OCI-LY7 (cell line): Measurements from ENCODE around the gene LLGL1. TPM values are rescaled to one million over a fixed set of nuclear protein-coding genes. Genes with fewer than 3 reads are reported as not detected.

Experiments
- BruUV-seq: library from RNA; stranded (reverse); fragments of 400-500 nt; replicated peaks from 2 replicates; lab custom pipeline; 2021; lab: Mats Ljungman, UMichigan
- CTCF ChIA-PET: fragments of 300-600 bp; sonication (Branson Sonifier 250); formaldehyde crosslinking; loops from one replicate; lab custom pipeline; 2022; ENCODE audit warnings: antibody characterized with exemption; ENCODE audit not compliant: unreplicated experiment; lab: Charles Lee
- POLR2A ChIA-PET: fragments of 300-600 bp; sonication (Branson Sonifier 250); formaldehyde crosslinking; loops from one replicate; lab custom pipeline; 2022; ENCODE audit warnings: antibody characterized with exemption; lab: Charles Lee
- DNase-seq: peaks from one replicate; pipeline ENCODE4 v3.0.0-alpha.2; 2015; ENCODE audit warnings: low spot score
- H2AFZ ChIP-seq: fragments of 200-600 bp; sonication (generic), shearing (Covaris generic); 2 replicates; pipeline ENCODE4 v1.6.1; 2014; ENCODE audit warnings: mild to moderate bottlenecking, antibody characterized with exemption, low read length, moderate library complexity
- H3K27ac ChIP-seq: fragments of 200-600 bp; sonication (generic); 2 replicates; pipeline ENCODE4 v1.5.1; 2014; ENCODE audit warnings: mixed run types, low read depth, mild to moderate bottlenecking, moderate library complexity, low read length, inconsistent platforms; ENCODE audit not compliant: poor library complexity, severe bottlenecking
- H3K36me3 ChIP-seq: fragments of 200-600 bp; sonication (generic); 2 replicates; pipeline ENCODE4 v1.6.1; 2014; ENCODE audit warnings: mild to moderate bottlenecking, antibody characterized with exemption, low read length, moderate library complexity, mixed read lengths; ENCODE audit not compliant: insufficient read depth
- H3K4me1 ChIP-seq: fragments of 200-600 bp; sonication (generic); 2 replicates; pipeline ENCODE4 v1.5.1; 2014; ENCODE audit warnings: mild to moderate bottlenecking, low read length; ENCODE audit not compliant: insufficient read depth, poor library complexity, severe bottlenecking
- H3K4me2 ChIP-seq: fragments of 200-600 bp; sonication (generic); 2 replicates; pipeline ENCODE4 v1.6.1; 2014; ENCODE audit warnings: mild to moderate bottlenecking, low read length
- H3K4me3 ChIP-seq: fragments of 200-600 bp; sonication (generic); 2 replicates; pipeline ENCODE4 v1.5.1; 2014; ENCODE audit warnings: mild to moderate bottlenecking, low read depth, low read length; ENCODE audit not compliant: poor library complexity, severe bottlenecking
- H3K79me2 ChIP-seq: fragments of 200-600 bp; sonication (generic); 2 replicates; pipeline ENCODE4 v1.6.1; 2016; ENCODE audit warnings: low read depth, mild to moderate bottlenecking, low read length, moderate library complexity, mixed read lengths; ENCODE audit not compliant: insufficient read depth
- H3K9me2 ChIP-seq: fragments of 200-600 bp; sonication (generic); 2 replicates; pipeline ENCODE4 v1.6.1; 2016; ENCODE audit warnings: mild to moderate bottlenecking, low read length, mixed read lengths; ENCODE audit not compliant: insufficient read depth
- H3K9me3 ChIP-seq: fragments of 200-600 bp; sonication (generic); 2 replicates; pipeline ENCODE4 v1.6.1; 2014; ENCODE audit warnings: mild to moderate bottlenecking, mixed run types, low read length, mixed read lengths
- H4K20me1 ChIP-seq: fragments of 200-600 bp; sonication (generic); 2 replicates; pipeline ENCODE4 v1.6.1; 2014; ENCODE audit warnings: mild to moderate bottlenecking, antibody characterized with exemption, low read length, moderate library complexity, mixed read lengths; ENCODE audit not compliant: insufficient read depth
- EZH2phosphoT487 ChIP-seq: fragments of 200-600 bp; sonication (generic); IDR thresholded peaks from 2 replicates; pipeline ENCODE4 v1.6.1; 2018; ENCODE audit warnings: low read depth, borderline replicate concordance, mild to moderate bottlenecking, mixed run types, antibody characterized with exemption, low read length, moderate library complexity, mixed read lengths
- intact Hi-C: fragments of 100-400 bp; cut with micrococcal nuclease; formaldehyde crosslinking; loops from one replicate; pipeline ENCODE4 v1.10.0; 2022; ENCODE audit not compliant: unreplicated experiment
- total RNA-seq, 2 experiments: library from RNA; depleted of rRNA in 1 of 2; stranded (reverse); fragments of >200 nt in 1 of 2; shearing (Covaris generic) in 1 of 2; gene quantifications; 2 replicates each; pipeline ENCODE4 v1.2.3, GENCODE V29; 2014 to 2022
- TF ChIP-seq, protein P1 (sequence below): fragments of 200-600 bp; sonication (generic); conservative IDR thresholded peaks from 2 replicates; pipeline ENCODE4 v1.5.1; 2014; ENCODE audit warnings: mild to moderate bottlenecking, antibody characterized with exemption, low read length, moderate library complexity, mixed read lengths

LLGL1 gene
- total RNA-seq, 2 experiments from 2014 or later, result 14.1 to 19.9 TPM

DNA sequence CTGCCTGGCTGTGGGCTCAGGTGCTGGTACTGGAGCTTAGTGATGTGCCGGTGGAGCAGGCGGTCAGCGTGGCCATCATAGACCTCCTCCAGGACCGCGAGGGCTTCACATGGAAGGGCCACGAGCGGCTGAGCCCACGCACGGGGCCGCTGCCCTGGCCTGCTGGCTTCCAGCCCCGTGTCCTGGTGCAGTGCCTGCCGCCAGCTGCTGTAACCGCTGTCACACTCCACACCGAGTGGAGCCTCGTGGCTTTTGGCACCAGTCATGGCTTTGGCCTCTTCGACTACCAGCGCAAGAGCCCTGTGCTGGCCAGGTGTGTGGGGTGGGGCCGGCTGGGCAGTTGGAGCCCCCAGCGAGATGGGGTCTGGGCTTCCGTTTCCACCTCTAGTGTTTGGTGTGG, 12.0 kb downstream of the LLGL1 start:
- no TSS peak for BruUV-seq
- TF ChIP-seq, protein P1, sequence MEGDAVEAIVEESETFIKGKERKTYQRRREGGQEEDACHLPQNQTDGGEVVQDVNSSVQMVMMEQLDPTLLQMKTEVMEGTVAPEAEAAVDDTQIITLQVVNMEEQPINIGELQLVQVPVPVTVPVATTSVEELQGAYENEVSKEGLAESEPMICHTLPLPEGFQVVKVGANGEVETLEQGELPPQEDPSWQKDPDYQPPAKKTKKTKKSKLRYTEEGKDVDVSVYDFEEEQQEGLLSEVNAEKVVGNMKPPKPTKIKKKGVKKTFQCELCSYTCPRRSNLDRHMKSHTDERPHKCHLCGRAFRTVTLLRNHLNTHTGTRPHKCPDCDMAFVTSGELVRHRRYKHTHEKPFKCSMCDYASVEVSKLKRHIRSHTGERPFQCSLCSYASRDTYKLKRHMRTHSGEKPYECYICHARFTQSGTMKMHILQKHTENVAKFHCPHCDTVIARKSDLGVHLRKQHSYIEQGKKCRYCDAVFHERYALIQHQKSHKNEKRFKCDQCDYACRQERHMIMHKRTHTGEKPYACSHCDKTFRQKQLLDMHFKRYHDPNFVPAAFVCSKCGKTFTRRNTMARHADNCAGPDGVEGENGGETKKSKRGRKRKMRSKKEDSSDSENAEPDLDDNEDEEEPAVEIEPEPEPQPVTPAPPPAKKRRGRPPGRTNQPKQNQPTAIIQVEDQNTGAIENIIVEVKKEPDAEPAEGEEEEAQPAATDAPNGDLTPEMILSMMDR, result no peak
- TF ChIP-seq EZH2phosphoT487, result no peak
- no peaks in the 10 kb centered on the region for H3K9me3 ChIP-seq
- no peaks in the 10 kb centered on the region; the same call in 1 of the 2 replicates for H3K36me3 ChIP-seq
- intact Hi-C loops, result no loop called here
- H3K79me2 ChIP-seq, result no peaks in the 10 kb centered on the region
- no peak overlapping the region for H2AFZ ChIP-seq
- ChIA-PET CTCF (interaction anchor here (0.6 kb wide), 1 partner anchor 18 kb away, joined by 3 read pairs; no protein-coding TSS in a partner anchor), POLR2A (no interaction called here)
- H3K4me1 ChIP-seq, result no peaks in the 10 kb centered on the region
- no peak overlapping the region for H3K4me2 ChIP-seq
- H3K4me3 ChIP-seq, result no peak overlapping the region
- no peak for DNase-seq
- H4K20me1 ChIP-seq, result no peaks in the 10 kb centered on the region
- no peaks in the 10 kb centered on the region for H3K9me2 ChIP-seq
- no peak overlapping the region for H3K27ac ChIP-seq

DNA sequence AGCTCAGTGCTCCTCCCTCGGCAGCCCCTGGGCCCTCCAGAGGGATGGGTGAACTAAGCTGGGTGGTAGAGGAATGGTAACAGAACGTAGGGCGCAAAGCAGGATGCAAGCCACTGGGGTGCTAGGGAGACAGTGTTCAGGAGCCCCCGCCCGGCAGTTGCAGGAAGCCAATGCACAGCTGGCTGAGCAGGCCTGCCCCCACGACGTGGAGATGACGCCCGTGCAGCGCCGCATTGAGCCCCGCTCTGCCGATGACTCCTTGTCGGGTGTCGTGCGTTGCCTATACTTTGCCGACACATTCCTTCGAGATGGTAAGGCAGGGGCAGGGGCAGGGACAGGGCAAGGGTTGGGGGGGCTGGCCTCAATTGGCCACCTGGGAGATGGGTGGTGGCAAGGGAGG, 12.9 kb downstream of the LLGL1 start:
- ChIA-PET CTCF (no interaction called here), POLR2A (no interaction called here)
- Histone ChIP-seq H4K20me1 (no peaks in the 10 kb centered on the region), H3K9me3 (no peaks in the 10 kb centered on the region), H3K27ac (no peak overlapping the region), H3K4me1 (no peaks in the 10 kb centered on the region), H3K4me3 (no peak overlapping the region), H2AFZ (no peak overlapping the region), H3K79me2 (no peaks in the 10 kb centered on the region), H3K9me2 (no peaks in the 10 kb centered on the region), H3K4me2 (no peak overlapping the region), H3K36me3 (no peaks in the 10 kb centered on the region; the same call in 1 of the 2 replicates)
- intact Hi-C loops, result no loop called here
- no TSS peak for BruUV-seq
- DNase-seq, result no peak
- no peak for TF ChIP-seq EZH2phosphoT487
- TF ChIP-seq, protein P1, result no peak

DNA sequence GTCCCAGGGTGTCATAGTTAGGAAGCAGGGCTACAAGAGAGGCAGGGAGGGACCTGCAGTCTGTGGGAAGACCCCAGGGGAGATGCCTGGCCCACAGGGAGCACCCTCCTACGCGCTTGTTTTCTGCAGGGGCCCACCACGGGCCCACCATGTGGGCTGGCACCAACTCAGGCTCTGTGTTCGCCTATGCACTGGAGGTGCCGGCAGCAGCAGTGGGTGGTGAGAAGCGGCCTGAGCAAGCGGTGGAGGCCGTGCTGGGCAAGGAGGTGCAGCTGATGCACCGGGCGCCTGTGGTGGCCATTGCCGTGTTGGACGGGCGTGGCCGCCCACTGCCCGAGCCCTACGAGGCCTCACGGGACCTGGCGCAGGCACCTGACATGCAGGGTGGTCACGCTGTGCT, 15.0 kb downstream of the LLGL1 start:
- H3K9me3 ChIP-seq, result no peaks in the 10 kb centered on the region

More for the DNA sequence above, 15.0 kb downstream of the LLGL1 start:
- Histone ChIP-seq H2AFZ (no peak overlapping the region), H3K4me3 (no peak overlapping the region), H3K79me2 (no peaks in the 10 kb centered on the region), H3K36me3 (peaks cover 8% of the 10 kb centered on the region; the same call in 1 of the 2 replicates), H3K27ac (no peak overlapping the region), H4K20me1 (no peaks in the 10 kb centered on the region), H3K9me2 (no peaks in the 10 kb centered on the region), H3K4me2 (no peak overlapping the region), H3K4me1 (no peaks in the 10 kb centered on the region)
- no TSS peak for BruUV-seq
- no peak for DNase-seq
- ChIA-PET POLR2A (no interaction called here), CTCF (no interaction called here)
- no peak for TF ChIP-seq EZH2phosphoT487
- TF ChIP-seq, protein P1, result no peak
- intact Hi-C loops, result no loop called here
